HG02973 (cell line): ENCODE results near the gene TMEM203.
"Not testable (repeated sequence)": the region's sequence is repeated elsewhere in the genome, so short reads cannot be mapped to it uniquely, and the experiment has no call there.

ENCODE experiments used
- ATAC-seq: cut with Tn5 transposase; IDR thresholded peaks from one replicate; pipeline ENCODE4 v1.9.1; 2021; ENCODE audit warnings: moderate library complexity; ENCODE audit not compliant: unreplicated experiment

The TMEM203 gene

GRCh38 chr9:137242269-137243203 is 37.1 kb upstream of the TMEM203 start:
- no peak for ATAC-seq

- peak; percentile 5 for ATAC-seq
These were observed 36.2 kb upstream of the TMEM203 start for GRCh38 chr9:137241490-137242268.

GRCh38 chr9:137240841-137241489 is 35.5 kb upstream of the TMEM203 start, which contains the start of gene TUBB4B:
TSS of gene TUBB4B (plus strand) at chr9:137241287. CDS start at chr9:137241361, 74 bp downstream.
- peak; percentile 59 for ATAC-seq

- ATAC-seq, result peak; percentile 18
These were observed 34.9 kb upstream of the TMEM203 start for GRCh38 chr9:137240318-137240840.

- not testable (repeated sequence) for ATAC-seq
These were observed 34.2 kb upstream of the TMEM203 start for GRCh38 chr9:137239541-137240200.

GRCh38 chr9:137237759-137238726 is 32.6 kb upstream of the TMEM203 start:
- no peak for ATAC-seq

- ATAC-seq, result no peak
These were observed 31.5 kb upstream of the TMEM203 start for GRCh38 chr9:137236936-137237421.

GRCh38 chr9:137236238-137236935 is 30.9 kb upstream of the TMEM203 start:
- ATAC-seq, result peak; percentile 19

GRCh38 chr9:137235424-137236237 is 30.2 kb upstream of the TMEM203 start:
- no peak for ATAC-seq

GRCh38 chr9:137234758-137235423 is 29.4 kb upstream of the TMEM203 start:
- no peak for ATAC-seq

GRCh38 chr9:137234055-137234697 is 28.7 kb upstream of the TMEM203 start:
- no peak for ATAC-seq

GRCh38 chr9:137233143-137233980 is 27.9 kb upstream of the TMEM203 start:
- ATAC-seq, result no peak

GRCh38 chr9:137232510-137232909 is 27.1 kb upstream of the TMEM203 start:
- no peak for ATAC-seq

GRCh38 chr9:137232101-137232500 is 26.7 kb upstream of the TMEM203 start:
- ATAC-seq, result no peak

GRCh38 chr9:137231372-137232039 is 26.1 kb upstream of the TMEM203 start:
- no peak for ATAC-seq
